ENCODE measurements around the gene GRAP2. TPM values are rescaled to one million over a fixed set of nuclear protein-coding genes. Genes with fewer than 3 reads are reported as not detected.

GRAP2 gene
- polyA plus RNA-seq, 3 donors, result 0.05 to 4.2 (median 0.97) TPM

DNA sequence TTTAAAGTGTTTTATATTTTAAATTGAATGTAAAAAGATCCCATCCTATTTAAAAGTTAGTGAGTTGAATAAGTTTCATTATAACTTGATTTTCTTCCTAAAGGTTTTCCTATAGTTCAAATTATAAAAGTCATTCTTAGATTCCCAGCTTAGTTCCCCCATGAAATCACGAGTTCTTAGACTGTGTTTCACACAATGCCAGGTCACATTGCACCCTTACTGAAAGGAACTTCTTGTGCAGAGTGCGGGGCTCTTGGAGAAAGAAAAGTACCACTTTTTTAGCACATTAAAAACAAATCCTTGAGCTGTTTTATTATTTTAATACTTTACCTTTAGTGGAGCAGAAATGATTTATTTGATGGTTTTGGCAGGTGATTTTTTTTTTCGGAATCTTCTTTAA is 15.6 kb downstream of the GRAP2 start:
- Mint-ChIP-seq H3K36me3 (no peaks in the 10 kb centered on the region), H3K9me3 (no peaks in the 10 kb centered on the region), H3K4me1 (peaks cover 16% of the 10 kb centered on the region), H3K27me3 (ENCODE audit: low read depth in 3 of 3) (peaks cover 2% of the 10 kb centered on the region in 3 donors), H3K27ac (no peak overlapping the region), H3K4me3 (no peak overlapping the region)
- H3K4me3 ChIP-seq (replicated peaks in 1 of 3; ENCODE audit: low read depth in 2 of 3, low read length in 3 of 3), result no peak overlapping the region
- no peaks in the 10 kb centered on the region for H3K27me3 ChIP-seq (ENCODE audit: control insufficient read depth in 2 of 2, insufficient read depth in 2 of 2, low read length in 2 of 2)
- no peak overlapping the region for H2AFZ ChIP-seq (ENCODE audit: insufficient read depth, low read depth, low read length, poor library complexity, severe bottlenecking)
- H3K36me3 ChIP-seq (replicated peaks in 1 of 2; ENCODE audit: control insufficient read depth in 1 of 2, insufficient read depth in 2 of 2, low read length in 2 of 2), result no peaks in the 10 kb centered on the region
- H3K4me2 ChIP-seq (replicated peaks; ENCODE audit: extremely low read depth, low read length, poor library complexity, severe bottlenecking), result no peak overlapping the region
- TF ChIP-seq, protein P1, sequence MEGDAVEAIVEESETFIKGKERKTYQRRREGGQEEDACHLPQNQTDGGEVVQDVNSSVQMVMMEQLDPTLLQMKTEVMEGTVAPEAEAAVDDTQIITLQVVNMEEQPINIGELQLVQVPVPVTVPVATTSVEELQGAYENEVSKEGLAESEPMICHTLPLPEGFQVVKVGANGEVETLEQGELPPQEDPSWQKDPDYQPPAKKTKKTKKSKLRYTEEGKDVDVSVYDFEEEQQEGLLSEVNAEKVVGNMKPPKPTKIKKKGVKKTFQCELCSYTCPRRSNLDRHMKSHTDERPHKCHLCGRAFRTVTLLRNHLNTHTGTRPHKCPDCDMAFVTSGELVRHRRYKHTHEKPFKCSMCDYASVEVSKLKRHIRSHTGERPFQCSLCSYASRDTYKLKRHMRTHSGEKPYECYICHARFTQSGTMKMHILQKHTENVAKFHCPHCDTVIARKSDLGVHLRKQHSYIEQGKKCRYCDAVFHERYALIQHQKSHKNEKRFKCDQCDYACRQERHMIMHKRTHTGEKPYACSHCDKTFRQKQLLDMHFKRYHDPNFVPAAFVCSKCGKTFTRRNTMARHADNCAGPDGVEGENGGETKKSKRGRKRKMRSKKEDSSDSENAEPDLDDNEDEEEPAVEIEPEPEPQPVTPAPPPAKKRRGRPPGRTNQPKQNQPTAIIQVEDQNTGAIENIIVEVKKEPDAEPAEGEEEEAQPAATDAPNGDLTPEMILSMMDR (IDR thresholded peaks at IDR 0.05), result no peak
- no CpG with 5 or more reads among the region's 3 CpGs for WGBS (ENCODE audit: insufficient coverage)
- peaks cover 0 to 3% of the 10 kb centered on the region in 2 donors for H3K4me1 ChIP-seq (ENCODE audit: control insufficient read depth in 1 of 2, insufficient read depth in 2 of 2, low read length in 2 of 2)
- H3K79me2 ChIP-seq (ENCODE audit: insufficient read depth, low read length), result no peaks in the 10 kb centered on the region
- intact Hi-C loops (cut with micrococcal nuclease), result loop anchor here in 1 of 2 donors (10.0 kb wide), 1 partner anchor 1092 kb away; no protein-coding TSS in a partner anchor
- no peaks in the 10 kb centered on the region for H4K20me1 ChIP-seq (ENCODE audit: insufficient read depth, low read length)
- no peak for DNase-seq
- no peak overlapping the region for H3K9ac ChIP-seq (ENCODE audit: insufficient read depth, low read length, poor library complexity, severe bottlenecking)
- H3K9me3 ChIP-seq (replicated peaks in 1 of 2; ENCODE audit: control insufficient read depth in 1 of 2, insufficient read depth in 1 of 2, low read length in 2 of 2), result no peaks in the 10 kb centered on the region
- H3K27ac ChIP-seq (ENCODE audit: low read depth in 1 of 2, low read length in 2 of 2), result no peak overlapping the region

DNA sequence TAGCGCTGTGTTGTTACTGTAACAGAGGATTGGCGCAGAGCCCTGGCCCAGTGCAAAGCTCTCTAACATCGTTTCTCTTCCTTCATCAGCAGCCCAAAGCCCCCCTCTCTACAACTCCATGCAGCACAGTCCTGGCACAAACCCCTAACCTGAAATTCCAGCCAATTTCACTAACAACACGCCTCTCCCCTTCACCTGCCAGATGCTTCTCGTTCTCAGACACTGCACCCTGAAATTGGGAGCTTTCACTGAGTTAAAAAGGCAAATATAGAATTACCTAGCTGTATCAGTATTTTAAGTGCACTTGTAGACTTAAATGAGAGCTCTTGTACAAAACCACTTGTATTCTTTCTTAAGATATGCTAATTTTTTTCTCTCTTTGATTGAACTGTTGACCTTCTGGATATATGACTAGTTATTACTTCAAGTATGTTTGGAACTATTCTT is 16.3 kb downstream of the GRAP2 start:
- Histone ChIP-seq H3K9me3 (replicated peaks in 1 of 2; ENCODE audit: control insufficient read depth in 1 of 2, insufficient read depth in 1 of 2, low read length in 2 of 2) (no peaks in the 10 kb centered on the region), H3K27me3 (ENCODE audit: control insufficient read depth in 2 of 2, insufficient read depth in 2 of 2, low read length in 2 of 2) (no peaks in the 10 kb centered on the region), H3K4me2 (replicated peaks; ENCODE audit: extremely low read depth, low read length, poor library complexity, severe bottlenecking) (no peak overlapping the region), H4K20me1 (ENCODE audit: insufficient read depth, low read length) (no peaks in the 10 kb centered on the region), H3K79me2 (ENCODE audit: insufficient read depth, low read length) (no peaks in the 10 kb centered on the region), H3K27ac (ENCODE audit: low read depth in 1 of 2, low read length in 2 of 2) (no peak overlapping the region), H3K36me3 (replicated peaks in 1 of 2; ENCODE audit: control insufficient read depth in 1 of 2, insufficient read depth in 2 of 2, low read length in 2 of 2) (no peaks in the 10 kb centered on the region), H3K4me1 (ENCODE audit: control insufficient read depth in 1 of 2, insufficient read depth in 2 of 2, low read length in 2 of 2) (peaks cover 0 to 3% of the 10 kb centered on the region in 2 donors), H3K4me3 (replicated peaks in 1 of 3; ENCODE audit: low read depth in 2 of 3, low read length in 3 of 3) (no peak overlapping the region), H3K9ac (ENCODE audit: insufficient read depth, low read length, poor library complexity, severe bottlenecking) (no peak overlapping the region), H2AFZ (ENCODE audit: insufficient read depth, low read depth, low read length, poor library complexity, severe bottlenecking) (no peak overlapping the region)
- peaks cover 0 to 3% (median 2%) of the 10 kb centered on the region in 3 donors for H3K27me3 Mint-ChIP-seq (ENCODE audit: low read depth in 3 of 3)
- WGBS (ENCODE audit: insufficient coverage), result 78% methylated on average over 4 of the region's 5 CpGs
- DNase-seq, result no peak
- intact Hi-C loops (cut with micrococcal nuclease), result loop anchor here in 1 of 2 donors (10.0 kb wide), 1 partner anchor 1092 kb away; no protein-coding TSS in a partner anchor
- no peaks in the 10 kb centered on the region for H3K9me3 Mint-ChIP-seq
- peaks cover 16% of the 10 kb centered on the region for H3K4me1 Mint-ChIP-seq
- H3K36me3 Mint-ChIP-seq, result no peaks in the 10 kb centered on the region
- TF ChIP-seq, protein P1 (IDR thresholded peaks at IDR 0.05), result no peak
- no peak overlapping the region for H3K27ac Mint-ChIP-seq
- H3K4me3 Mint-ChIP-seq, result no peak overlapping the region

Data from CD14-positive monocyte (primary cell).